Measurements from ENCODE around the gene FBXW12. TPM values are rescaled to one million over a fixed set of nuclear protein-coding genes. Genes with fewer than 3 reads are reported as not detected.
"Not testable (repeated sequence)": the region's sequence is repeated elsewhere in the genome, so short reads cannot be mapped to it uniquely, and the experiment has no call there.

FBXW12 gene
- polyA plus RNA-seq (2012; ENCODE audit: insufficient read length, low read depth) = not detected

GRCh38 chr3:48371651-48372376 lies at the start of gene FBXW12:
FBXW12 (plus strand) TSS chr3:48372219; CDS start chr3:48372768, 549 bp downstream.
- no peak for TF ChIP-seq SIN3A (IDR thresholded peaks at IDR 0.05; ENCODE audit: borderline replicate concordance, insufficient read depth, low read length)
- TF ChIP-seq REST (IDR thresholded peaks at IDR 0.05; ENCODE audit: insufficient read depth in 1 of 2, low read depth in 2 of 2, low read length in 2 of 2) = no peak
- TF ChIP-seq TAF1 (IDR thresholded peaks at IDR 0.05; ENCODE audit: borderline replicate concordance, insufficient read depth, low read length) = no peak

GRCh38 chr3:48333346-48334245 lies 38.4 kb upstream of the FBXW12 start, which contains the start of gene SPINK8:
SPINK8 (minus strand) TSS chr3:48333661; CDS start chr3:48328341, 5,320 bp downstream.
- not testable (repeated sequence) for TF ChIP-seq POLR2AphosphoS5 (IDR thresholded peaks at IDR 0.05; ENCODE audit: low read depth, low read length); TAF1 (IDR thresholded peaks at IDR 0.05; ENCODE audit: borderline replicate concordance, insufficient read depth, low read length); REST (IDR thresholded peaks at IDR 0.05; ENCODE audit: insufficient read depth in 1 of 2, low read depth in 2 of 2, low read length in 2 of 2)

GRCh38 chr3:48334605-48335004 lies 37.4 kb upstream of the FBXW12 start:
- TF ChIP-seq SIN3A (IDR thresholded peaks at IDR 0.05; ENCODE audit: borderline replicate concordance, insufficient read depth, low read length) (no peak), TAF1 (IDR thresholded peaks at IDR 0.05; ENCODE audit: borderline replicate concordance, insufficient read depth, low read length) (no peak), POLR2AphosphoS5 (IDR thresholded peaks at IDR 0.05; ENCODE audit: low read depth, low read length) (no peak), REST (IDR thresholded peaks at IDR 0.05; ENCODE audit: insufficient read depth in 1 of 2, low read depth in 2 of 2, low read length in 2 of 2) (no peak), FOXP2 (optimal IDR thresholded peaks at IDR 0.05; ENCODE audit: borderline replicate concordance, extremely low read depth, extremely low read length, insufficient read depth) (no peak)

GRCh38 chr3:48338635-48339034 lies 33.4 kb upstream of the FBXW12 start:
- TF ChIP-seq FOXP2 (optimal IDR thresholded peaks at IDR 0.05; ENCODE audit: borderline replicate concordance, extremely low read depth, extremely low read length, insufficient read depth) (no peak), TAF1 (IDR thresholded peaks at IDR 0.05; ENCODE audit: borderline replicate concordance, insufficient read depth, low read length) (no peak), REST (IDR thresholded peaks at IDR 0.05; ENCODE audit: insufficient read depth in 1 of 2, low read depth in 2 of 2, low read length in 2 of 2) (no peak), SIN3A (IDR thresholded peaks at IDR 0.05; ENCODE audit: borderline replicate concordance, insufficient read depth, low read length) (no peak), POLR2AphosphoS5 (IDR thresholded peaks at IDR 0.05; ENCODE audit: low read depth, low read length) (no peak)
